NCI-H1930 (cell line): ENCODE data around the gene NDUFB6.
"Not testable (repeated sequence)": the region's sequence is repeated elsewhere in the genome, so short reads cannot be mapped to it uniquely, and the experiment has no call there.

Source experiments
- DNase-seq, 2 experiments: peaks; one replicate each; lab custom pipeline; 2025; lab: John Stamatoyannopoulos, UW

The NDUFB6 gene

DNA sequence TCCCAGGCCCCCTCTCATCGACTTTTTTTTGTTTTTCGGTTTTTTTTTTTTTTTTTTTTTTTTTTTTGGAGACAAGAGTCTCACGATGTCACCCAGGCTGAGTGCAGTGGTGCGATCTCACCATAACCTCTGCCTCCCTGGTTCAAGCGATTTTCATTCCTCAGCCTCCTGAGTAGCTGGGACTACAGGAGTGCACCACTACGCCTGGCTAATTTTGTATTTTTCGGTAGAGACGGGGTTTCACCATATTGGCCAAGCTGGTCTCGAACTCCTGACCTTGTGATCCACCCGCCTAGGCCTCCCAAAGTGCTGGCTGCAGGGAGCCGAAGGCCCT is 48.4 kb downstream of the NDUFB6 start:
- not testable (repeated sequence) for DNase-seq

DNA sequence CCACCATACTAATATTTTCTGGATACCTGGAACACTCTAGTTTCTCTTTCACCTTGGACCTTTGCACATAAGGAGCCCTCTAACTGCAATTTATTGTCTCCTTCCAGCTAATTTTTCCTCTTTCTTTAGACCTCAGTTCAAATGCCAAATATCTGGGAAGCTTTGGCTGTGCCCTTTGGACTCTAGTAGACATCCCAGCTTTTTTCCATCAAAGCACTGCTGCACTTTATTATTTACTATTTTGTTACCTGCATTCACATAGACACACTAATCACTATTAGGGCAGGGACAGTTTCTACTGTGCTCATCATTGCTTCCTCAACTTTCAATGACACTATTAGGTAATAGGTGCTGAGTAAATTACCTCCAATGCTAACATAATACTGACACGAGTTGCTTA is 49.0 kb downstream of the NDUFB6 start:
- no peak for DNase-seq

DNA sequence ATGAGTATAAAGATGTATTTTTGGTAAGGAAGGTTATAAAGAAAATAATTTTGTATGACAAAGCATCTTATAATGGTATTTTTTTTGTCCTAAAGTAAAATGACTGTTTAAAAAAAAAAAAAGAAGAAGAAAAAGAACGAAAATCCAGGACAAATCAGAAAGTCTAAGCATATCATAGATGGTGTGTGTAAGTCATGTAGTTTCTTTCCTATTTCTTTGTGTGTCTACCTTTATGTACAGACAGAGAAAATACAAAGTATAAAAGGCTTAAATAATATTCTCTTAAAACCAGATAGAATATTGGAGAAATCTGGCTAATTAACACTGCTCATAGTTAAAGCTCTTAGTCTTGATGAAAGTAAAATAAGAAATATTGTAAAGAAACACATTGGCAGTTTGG is 54.7 kb downstream of the NDUFB6 start:
- DNase-seq: no peak

DNA sequence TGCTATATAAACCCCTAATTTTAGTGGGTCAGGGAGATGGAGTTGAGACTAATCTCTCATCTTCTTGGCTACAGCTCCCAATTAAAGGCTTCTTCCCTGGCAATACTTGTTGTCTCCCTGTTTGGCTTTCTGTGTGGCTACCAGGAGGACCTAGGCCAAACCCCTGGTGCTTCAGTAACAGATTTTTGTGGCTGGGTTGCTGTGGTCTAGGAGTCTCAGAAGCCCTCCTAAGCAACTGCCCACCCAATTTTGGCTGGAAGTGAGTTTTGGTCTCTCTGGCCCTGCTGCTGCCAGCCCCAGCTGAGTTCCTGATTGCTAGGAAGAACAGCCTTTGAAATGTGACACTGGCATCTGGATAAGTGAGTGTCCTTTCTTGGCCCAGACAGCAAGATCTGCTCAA is 56.7 kb downstream of the NDUFB6 start:
- no peak for DNase-seq

DNA sequence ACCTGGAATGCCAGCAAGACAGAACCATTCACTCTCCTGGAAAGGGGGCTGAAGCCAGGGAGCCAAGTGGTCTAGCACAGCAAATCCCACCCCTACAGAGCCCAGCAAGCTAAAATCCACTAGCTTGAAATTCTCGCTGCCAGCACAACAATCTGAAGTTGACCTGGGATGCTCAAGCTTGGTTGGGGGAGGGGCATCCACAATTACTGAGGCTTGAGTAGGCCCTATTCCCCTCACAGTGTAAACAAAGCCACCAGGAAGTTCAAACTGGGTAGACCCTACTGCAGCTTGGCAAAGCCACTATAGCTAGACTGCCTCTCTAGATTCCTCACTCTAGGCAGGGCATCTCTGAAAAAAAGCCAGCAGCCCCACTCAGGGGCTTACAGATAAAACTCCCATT is 64.2 kb downstream of the NDUFB6 start:
- DNase-seq: no peak

DNA sequence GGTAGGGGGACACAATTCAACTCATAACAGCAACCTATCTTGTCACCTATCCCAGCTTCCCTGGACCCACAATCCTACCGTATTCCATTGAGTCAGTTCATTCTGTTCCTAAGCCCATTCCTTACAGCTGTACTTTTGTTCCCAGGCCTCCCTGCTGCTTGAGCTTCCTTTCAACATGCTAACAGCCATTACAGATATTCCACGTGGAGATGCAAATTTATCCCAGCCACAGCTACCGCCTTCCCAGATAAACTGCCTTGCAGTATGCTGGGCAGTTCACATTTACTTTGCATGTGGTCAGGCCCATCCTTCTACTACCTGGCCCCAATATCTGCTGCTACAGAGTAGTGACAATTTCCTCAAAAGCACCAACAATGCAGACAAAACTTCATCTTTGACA is 70.0 kb downstream of the NDUFB6 start:
- DNase-seq: no peak
